Sigmoid colon (tissue), 7 donors: Measurements from ENCODE around the gene ZBTB39. TPM values are rescaled to one million over a fixed set of nuclear protein-coding genes. Genes with fewer than 3 reads are reported as not detected.

Experiments
- DNase-seq: peaks from one replicate; pipeline ENCODE4 v3.0.0-alpha.2; 2019
- H3K27ac ChIP-seq, 4 donors: fragments of 200-600 bp; sonication (generic); one replicate each; pipeline ENCODE4 v1.5.1; 2016 to 2019; ENCODE audit warnings: mild to moderate bottlenecking in 1 of 4
- H3K27me3 ChIP-seq, 3 donors: fragments of 200-600 bp; sonication (generic); one replicate each; pipeline ENCODE4 v1.5.1; 2019; ENCODE audit warnings: mild to moderate bottlenecking in 1 of 3
- H3K36me3 ChIP-seq, 4 donors: fragments of 200-600 bp; sonication (generic); one replicate each; pipeline ENCODE4 v1.5.1; 2016 to 2019
- H3K4me1 ChIP-seq, 4 donors: fragments of 200-600 bp; sonication (generic); one replicate each; pipeline ENCODE4 v1.5.1; 2017 to 2019
- H3K4me3 ChIP-seq, 4 donors: fragments of 200-600 bp; sonication (generic); one replicate each; pipeline ENCODE4 v1.5.1; 2017 to 2019; ENCODE audit warnings: mild to moderate bottlenecking in 2 of 4, moderate library complexity in 1 of 4
- H3K9me3 ChIP-seq, 4 donors: fragments of 200-600 bp in 3 of 4; sonication (generic) in 3 of 4; one replicate each; pipeline versions ENCODE4 v1.5.1 to v1.6.1; 2013 to 2019
- CTCF ChIP-seq, 4 experiments: fragments of 450-650 bp in 3 of 4; fragments of 200-600 bp in 1 of 4; IDR thresholded peaks; one replicate each; pipeline ENCODE4 v1.5.1; 2016 to 2019; ENCODE audit warnings: antibody characterized with exemption in 4 of 4, mild to moderate bottlenecking in 3 of 4, moderate library complexity in 2 of 4
- EP300 ChIP-seq, 4 donors: sonication (generic); formaldehyde crosslinking; IDR thresholded peaks; one replicate each; pipeline ENCODE4 v1.6.1; 2017; ENCODE audit warnings: antibody characterized with exemption in 4 of 4
- POLR2A ChIP-seq, 2 donors: fragments of 450-650 bp; IDR thresholded peaks; one replicate each; pipeline ENCODE4 v1.6.1; 2016; ENCODE audit warnings: antibody characterized with exemption in 2 of 2, mild to moderate bottlenecking in 2 of 2, moderate library complexity in 2 of 2
- POLR2AphosphoS5 ChIP-seq, 4 donors: sonication (generic); formaldehyde crosslinking; IDR thresholded peaks; one replicate each; pipeline ENCODE4 v1.6.1; 2017; ENCODE audit warnings: antibody characterized with exemption in 4 of 4
- WGBS, 2 donors: extraction: QIAGEN DNeasy Blood & Tissue Kit; methylation state at CpG; one replicate each; pipeline ENCODE4 v1.1.7; 2013; 5-methylcytosine and 5-hydroxymethylcytosine counted together
- intact Hi-C: fragments of 100-400 bp; cut with DNase I; formaldehyde crosslinking; loops from one replicate; pipeline ENCODE4 v1.15.1; 2023
- polyA plus RNA-seq, 3 donors: library from polyadenylated mRNA; stranded (reverse); fragments of 200-250 nt; gene quantifications; one replicate each; pipeline ENCODE4 v1.2.3, GENCODE V29; 2013
- total RNA-seq, 4 donors: library from RNA; depleted of rRNA; stranded (reverse); fragments of >200 nt; gene quantifications; one replicate each; pipeline ENCODE4 v1.1.0, GENCODE V29; 2016
- donor health status: healthy with polysubstance abuse.
- donor health status: Bipolar disorder and iron deficiency.
- donor health status: healthy.

ZBTB39 gene
- total and polyA plus RNA-seq, 7 donors: 0.69 to 6.4 (median 5.0) TPM

GRCh38 chr12:56948881-56949280 is 57.5 kb downstream of the ZBTB39 start:
- no peaks in the 10 kb centered on the region for H3K27me3 ChIP-seq
- 97 to 99% methylated on average over 2 of the region's 2 CpGs for WGBS, 2 donors
- H3K27ac ChIP-seq: no peak overlapping the region
- no peaks in the 10 kb centered on the region for H3K9me3 ChIP-seq
- no peaks in the 10 kb centered on the region for H3K36me3 ChIP-seq
- intact Hi-C loops: no loop called here
- DNase-seq: no peak
- H3K4me1 ChIP-seq: no peaks in the 10 kb centered on the region
- TF ChIP-seq CTCF (IDR thresholded peaks at IDR 0.05) (no peak), EP300 (IDR thresholded peaks at IDR 0.05) (no peak), POLR2A (IDR thresholded peaks at IDR 0.05) (no peak), POLR2AphosphoS5 (IDR thresholded peaks at IDR 0.05) (no peak)
- no peak overlapping the region for H3K4me3 ChIP-seq

Other genes starting within 250 kb of the ZBTB39 start
- gene HSD17B6, start 243.2 kb downstream of the ZBTB39 start, total RNA-seq: 10 to 100 TPM; 31.0 to 69.2 (median 55.8) TPM
- gene HSD17B6, start 243.2 kb downstream of the ZBTB39 start, polyA plus RNA-seq: 1 to 10 TPM in 2 of 3 donors, under 1 TPM in 1; 0.92 to 3.5 (median 1.2) TPM
- gene SDR9C7, start 72.1 kb downstream of the ZBTB39 start, total RNA-seq: under 1 TPM in 1 of 4 donors, not detected in 3; 0.55 TPM
- gene SDR9C7, start 72.1 kb downstream of the ZBTB39 start, polyA plus RNA-seq: under 1 TPM in 1 of 3 donors, not detected in 2; 0.03 TPM
- 1 to 10 TPM in 1 of 4 donors, under 1 TPM in 3; under 0.01 to 1.1 (median 0.38) TPM for gene RDH16, start 48.9 kb downstream of the ZBTB39 start, total RNA-seq
- under 1 TPM in 1 of 3 donors, not detected in 2; 0.19 TPM for gene RDH16, start 48.9 kb downstream of the ZBTB39 start, polyA plus RNA-seq
- 1 to 10 TPM in 2 of 4 donors, under 1 TPM in 1, not detected in 1; 0.66 to 4.5 (median 3.9) TPM for gene TAC3, start 10.0 kb upstream of the ZBTB39 start, total RNA-seq
- 1 to 10 TPM in 1 of 3 donors, not detected in 2; 4.1 TPM for gene TAC3, start 10.0 kb upstream of the ZBTB39 start, polyA plus RNA-seq
- gene MYO1A, start 43.6 kb upstream of the ZBTB39 start, total RNA-seq: 1 to 10 TPM in 2 of 4 donors, under 1 TPM in 2; 0.71 to 7.2 (median 1.3) TPM
- gene MYO1A, start 43.6 kb upstream of the ZBTB39 start, polyA plus RNA-seq: 100 to 1,000 TPM in 2 of 3 donors, 10 to 100 TPM in 1; 89.5 to 112 (median 103) TPM
- gene NEMP1, start 72.2 kb upstream of the ZBTB39 start, total RNA-seq: 10 to 100 TPM; 11.5 to 13.6 (median 12.7) TPM
- gene NEMP1, start 72.2 kb upstream of the ZBTB39 start, polyA plus RNA-seq: 1 to 10 TPM in 1 of 3 donors, under 1 TPM in 2; 0.60 to 6.2 (median 0.92) TPM
- 10 to 100 TPM; 24.8 to 28.9 (median 27.4) TPM for gene NAB2, start 82.6 kb upstream of the ZBTB39 start, total RNA-seq
- gene NAB2, start 82.6 kb upstream of the ZBTB39 start, polyA plus RNA-seq: 1 to 10 TPM; 2.5 to 9.5 (median 5.4) TPM
- gene STAT6, start 104.8 kb upstream of the ZBTB39 start, total RNA-seq: 100 to 1,000 TPM; 105 to 163 (median 113) TPM
- gene STAT6, start 104.8 kb upstream of the ZBTB39 start, polyA plus RNA-seq: 100 to 1,000 TPM in 2 of 3 donors, 10 to 100 TPM in 1; 66.1 to 210 (median 123) TPM
- gene LRP1, start 121.9 kb upstream of the ZBTB39 start, total RNA-seq: 100 to 1,000 TPM; 147 to 262 (median 204) TPM
- 10 to 100 TPM; 11.4 to 57.9 (median 14.1) TPM for gene LRP1, start 121.9 kb upstream of the ZBTB39 start, polyA plus RNA-seq
- gene LRP1-AS, start 141.1 kb upstream of the ZBTB39 start, total RNA-seq: not detected
- gene LRP1-AS, start 141.1 kb upstream of the ZBTB39 start, polyA plus RNA-seq: not detected
- not detected for gene NXPH4, start 210.2 kb upstream of the ZBTB39 start, total RNA-seq
- under 1 TPM in 1 of 3 donors, not detected in 2; 0.13 TPM for gene NXPH4, start 210.2 kb upstream of the ZBTB39 start, polyA plus RNA-seq
- 10 to 100 TPM; 24.6 to 52.2 (median 34.5) TPM for gene SHMT2, start 223.2 kb upstream of the ZBTB39 start, total RNA-seq
- gene SHMT2, start 223.2 kb upstream of the ZBTB39 start, polyA plus RNA-seq: 100 to 1,000 TPM in 1 of 3 donors, 10 to 100 TPM in 2; 26.6 to 100 (median 29.4) TPM
- gene STAC3, start 244.6 kb upstream of the ZBTB39 start, total RNA-seq: 1 to 10 TPM in 3 of 4 donors, under 1 TPM in 1; 0.41 to 2.8 (median 1.8) TPM
- gene STAC3, start 244.6 kb upstream of the ZBTB39 start, polyA plus RNA-seq: 1 to 10 TPM; 1.2 to 4.6 (median 1.8) TPM